ENCODE measurements around the gene DOK5. TPM values are rescaled to one million over a fixed set of nuclear protein-coding genes. Genes with fewer than 3 reads are reported as not detected.

DOK5 gene
- total RNA-seq, 1 donor from 2014 or later, result 3.3 TPM

DNA sequence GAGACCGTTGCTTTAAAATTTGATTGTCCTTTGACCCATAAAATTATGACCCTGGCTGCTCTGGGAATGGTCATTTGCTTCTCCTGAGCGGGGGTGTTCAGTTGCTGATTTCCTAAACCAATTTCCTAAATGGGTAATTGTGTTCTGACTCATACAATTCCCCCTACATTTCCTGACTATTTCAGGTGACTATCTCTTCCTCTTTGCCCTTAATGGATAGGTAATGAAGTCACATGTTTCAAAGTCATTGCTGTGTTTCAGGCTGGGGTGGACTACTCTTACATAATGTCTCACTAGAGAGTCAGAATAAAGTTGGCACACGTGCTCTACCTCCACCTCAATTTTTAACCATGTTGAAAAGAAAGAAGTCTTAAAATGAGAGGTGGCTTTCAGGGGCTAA lies 109.8 kb downstream of the DOK5 start:
- no peaks in the 10 kb centered on the region for H3K4me1 Mint-ChIP-seq
- TF ChIP-seq, protein P1, sequence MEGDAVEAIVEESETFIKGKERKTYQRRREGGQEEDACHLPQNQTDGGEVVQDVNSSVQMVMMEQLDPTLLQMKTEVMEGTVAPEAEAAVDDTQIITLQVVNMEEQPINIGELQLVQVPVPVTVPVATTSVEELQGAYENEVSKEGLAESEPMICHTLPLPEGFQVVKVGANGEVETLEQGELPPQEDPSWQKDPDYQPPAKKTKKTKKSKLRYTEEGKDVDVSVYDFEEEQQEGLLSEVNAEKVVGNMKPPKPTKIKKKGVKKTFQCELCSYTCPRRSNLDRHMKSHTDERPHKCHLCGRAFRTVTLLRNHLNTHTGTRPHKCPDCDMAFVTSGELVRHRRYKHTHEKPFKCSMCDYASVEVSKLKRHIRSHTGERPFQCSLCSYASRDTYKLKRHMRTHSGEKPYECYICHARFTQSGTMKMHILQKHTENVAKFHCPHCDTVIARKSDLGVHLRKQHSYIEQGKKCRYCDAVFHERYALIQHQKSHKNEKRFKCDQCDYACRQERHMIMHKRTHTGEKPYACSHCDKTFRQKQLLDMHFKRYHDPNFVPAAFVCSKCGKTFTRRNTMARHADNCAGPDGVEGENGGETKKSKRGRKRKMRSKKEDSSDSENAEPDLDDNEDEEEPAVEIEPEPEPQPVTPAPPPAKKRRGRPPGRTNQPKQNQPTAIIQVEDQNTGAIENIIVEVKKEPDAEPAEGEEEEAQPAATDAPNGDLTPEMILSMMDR (IDR thresholded peaks at IDR 0.05; ENCODE audit: unreplicated experiment), result no peak
- H3K4me3 Mint-ChIP-seq, result no peak overlapping the region
- no peak overlapping the region for H3K27ac Mint-ChIP-seq
- peaks cover 30% of the 10 kb centered on the region for H3K9me3 Mint-ChIP-seq
- H3K36me3 Mint-ChIP-seq, result peaks cover 2% of the 10 kb centered on the region
- no peak for DNase-seq (ENCODE audit: low spot score in 2 of 2, unreplicated experiment in 2 of 2)
- no peaks in the 10 kb centered on the region for H3K27me3 Mint-ChIP-seq (ENCODE audit: low read depth)

DNA sequence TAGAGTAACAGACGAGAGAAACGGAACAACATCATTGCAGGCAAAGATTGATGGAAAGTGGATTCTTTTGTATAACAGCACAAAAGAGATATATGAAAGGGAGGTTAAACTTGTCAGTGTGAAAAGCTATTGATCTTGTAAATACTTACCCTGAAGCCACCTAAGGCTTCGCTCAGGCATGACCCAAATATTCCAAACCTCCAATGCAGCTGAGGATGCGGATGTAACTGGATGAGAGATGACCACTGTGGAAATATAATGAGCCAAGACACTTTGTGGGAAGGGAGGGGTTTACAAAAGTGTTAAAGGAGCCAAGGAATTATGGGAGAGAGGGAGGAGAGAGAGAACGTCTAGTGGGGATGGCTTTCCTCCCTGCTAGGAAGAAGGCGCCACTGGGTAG lies 112.0 kb downstream of the DOK5 start:
- Mint-ChIP-seq H3K4me3 (no peak overlapping the region), H3K4me1 (no peaks in the 10 kb centered on the region), H3K9me3 (peaks cover 17% of the 10 kb centered on the region), H3K36me3 (peaks cover 2% of the 10 kb centered on the region), H3K27ac (no peak overlapping the region), H3K27me3 (ENCODE audit: low read depth) (no peaks in the 10 kb centered on the region)
- no peak for DNase-seq (ENCODE audit: low spot score in 2 of 2, unreplicated experiment in 2 of 2)
- TF ChIP-seq, protein P1 (IDR thresholded peaks at IDR 0.05; ENCODE audit: unreplicated experiment), result no peak

DNA sequence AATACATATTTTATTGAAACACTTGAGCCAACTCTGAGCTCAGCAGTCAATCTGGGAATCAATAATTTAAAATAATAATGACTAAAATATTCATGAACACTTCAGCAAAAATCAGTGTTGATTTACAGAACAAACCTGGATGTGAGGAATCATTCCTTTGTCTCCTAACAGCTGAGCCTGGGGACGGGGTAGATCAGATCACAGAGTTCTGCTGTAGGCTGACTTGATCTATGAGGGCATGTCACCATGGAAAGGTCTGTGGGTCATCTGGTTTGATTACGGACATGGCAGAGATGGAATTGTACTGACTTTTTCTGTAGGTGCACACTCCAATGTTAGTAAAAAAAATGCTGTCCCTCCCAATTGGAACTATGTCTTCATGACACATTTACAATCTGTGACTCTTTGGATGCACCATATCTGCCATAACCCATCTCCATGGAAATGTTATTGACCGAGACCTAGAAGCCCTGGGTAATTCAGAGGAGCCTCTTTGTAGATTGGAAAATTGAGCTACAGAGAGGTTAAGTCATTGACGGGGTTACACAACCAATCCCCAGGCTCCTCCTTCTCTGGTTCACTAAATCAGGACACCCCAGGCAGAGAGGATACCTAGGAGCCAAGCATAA lies 114.1 kb downstream of the DOK5 start:
- TF ChIP-seq, protein P1 (IDR thresholded peaks at IDR 0.05; ENCODE audit: unreplicated experiment), result no peak
- no peak overlapping the region for H3K4me3 Mint-ChIP-seq
- no peak for DNase-seq (ENCODE audit: low spot score in 2 of 2, unreplicated experiment in 2 of 2)

DNA sequence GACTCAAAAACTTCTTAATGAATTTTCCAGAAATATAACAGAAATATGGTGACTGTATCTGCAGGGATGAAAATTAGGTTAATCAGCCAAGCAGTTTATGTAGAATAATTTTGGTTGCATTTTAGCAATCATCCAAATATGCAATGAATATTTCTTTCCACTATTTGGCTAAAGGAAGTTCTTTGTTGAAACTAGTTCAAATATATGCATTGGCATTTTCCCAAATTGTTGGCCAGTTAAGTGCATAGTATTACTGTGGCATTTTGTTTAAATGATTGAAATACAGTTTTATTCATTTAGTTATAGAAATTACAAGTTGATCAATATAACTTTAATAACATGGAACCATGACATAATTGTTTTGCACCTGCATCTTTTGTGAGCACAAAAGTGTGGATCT lies 115.5 kb downstream of the DOK5 start:
- Mint-ChIP-seq H3K36me3 (no peaks in the 10 kb centered on the region), H3K4me3 (no peak overlapping the region), H3K9me3 (no peaks in the 10 kb centered on the region), H3K27me3 (ENCODE audit: low read depth) (no peaks in the 10 kb centered on the region), H3K27ac (no peak overlapping the region), H3K4me1 (no peaks in the 10 kb centered on the region)
- TF ChIP-seq, protein P1 (IDR thresholded peaks at IDR 0.05; ENCODE audit: unreplicated experiment), result no peak
- no peak for DNase-seq (ENCODE audit: low spot score in 2 of 2, unreplicated experiment in 2 of 2)

More for the DNA sequence above, 114.1 kb downstream of the DOK5 start:
- no peaks in the 10 kb centered on the region for H3K4me1 Mint-ChIP-seq
- H3K27ac Mint-ChIP-seq, result no peak overlapping the region
- no peaks in the 10 kb centered on the region for H3K9me3 Mint-ChIP-seq
- H3K27me3 Mint-ChIP-seq (ENCODE audit: low read depth), result no peaks in the 10 kb centered on the region
- H3K36me3 Mint-ChIP-seq, result no peaks in the 10 kb centered on the region

DNA sequence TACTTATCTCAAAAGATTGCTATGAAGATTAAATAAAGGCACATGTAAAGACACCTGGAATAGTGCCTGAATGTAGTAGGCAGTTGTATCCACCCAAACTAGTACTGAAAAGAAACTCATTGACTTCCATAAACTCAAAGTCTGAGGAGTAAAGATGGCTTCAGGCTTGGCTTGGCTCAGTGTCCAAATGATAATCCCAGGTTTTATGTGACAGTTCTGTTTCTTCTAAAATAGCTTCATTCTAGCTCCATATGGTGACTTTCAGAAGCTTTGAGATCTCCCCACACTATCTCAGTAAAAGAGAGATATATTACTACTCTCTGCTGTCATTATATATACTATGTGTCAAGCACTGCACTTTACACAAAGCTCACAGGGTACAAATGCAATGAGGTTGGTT lies 121.3 kb downstream of the DOK5 start:
- DNase-seq (ENCODE audit: low spot score in 2 of 2, unreplicated experiment in 2 of 2), result no peak
- Mint-ChIP-seq H3K4me3 (no peak overlapping the region), H3K4me1 (no peaks in the 10 kb centered on the region), H3K9me3 (peaks cover 7% of the 10 kb centered on the region), H3K36me3 (no peaks in the 10 kb centered on the region), H3K27ac (no peak overlapping the region), H3K27me3 (ENCODE audit: low read depth) (peaks cover 2% of the 10 kb centered on the region)
- TF ChIP-seq, protein P1 (IDR thresholded peaks at IDR 0.05; ENCODE audit: unreplicated experiment), result no peak

DNA sequence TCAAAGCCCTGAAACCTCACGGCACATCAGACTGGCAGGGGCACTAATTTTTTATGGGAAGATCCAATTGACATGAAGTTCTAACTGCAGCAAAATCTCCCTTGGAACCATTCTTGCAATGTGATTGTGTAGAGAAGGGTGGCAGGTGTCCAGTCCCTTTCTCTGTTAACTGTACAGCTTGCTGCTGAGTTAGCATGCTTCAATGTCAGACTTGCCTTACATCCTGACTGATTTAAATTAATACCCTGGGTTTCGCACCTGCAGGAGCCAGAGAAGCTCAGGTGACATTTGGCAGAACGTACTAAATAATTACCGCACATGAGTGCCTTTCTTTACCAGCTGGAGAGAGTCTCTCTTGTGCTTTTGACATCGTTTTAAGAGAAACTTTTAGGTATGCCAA lies 123.0 kb downstream of the DOK5 start:
- Mint-ChIP-seq H3K9me3 (peaks cover 7% of the 10 kb centered on the region), H3K27me3 (ENCODE audit: low read depth) (peaks cover 2% of the 10 kb centered on the region), H3K27ac (no peak overlapping the region), H3K4me3 (no peak overlapping the region), H3K36me3 (no peaks in the 10 kb centered on the region), H3K4me1 (no peaks in the 10 kb centered on the region)
- DNase-seq (ENCODE audit: low spot score in 2 of 2, unreplicated experiment in 2 of 2), result no peak
- TF ChIP-seq, protein P1 (IDR thresholded peaks at IDR 0.05; ENCODE audit: unreplicated experiment), result no peak
